Loucy (cell line): ENCODE results near the gene CNTNAP2.

ENCODE experiments used
- EZH2phosphoT487 ChIP-seq: fragments of 200-600 bp; IDR thresholded peaks from 2 replicates; pipeline ENCODE4 v1.6.1; 2018; ENCODE audit warnings: antibody characterized with exemption, mild to moderate bottlenecking, moderate library complexity, borderline replicate concordance
- TF ChIP-seq, protein P1 (sequence below): fragments of 200-600 bp; sonication (generic); conservative IDR thresholded peaks from 2 replicates; pipeline ENCODE4 v1.5.1; 2014; ENCODE audit warnings: mild to moderate bottlenecking, antibody characterized with exemption, low read length

- no peak for TF ChIP-seq EZH2phosphoT487
- TF ChIP-seq, protein P1, sequence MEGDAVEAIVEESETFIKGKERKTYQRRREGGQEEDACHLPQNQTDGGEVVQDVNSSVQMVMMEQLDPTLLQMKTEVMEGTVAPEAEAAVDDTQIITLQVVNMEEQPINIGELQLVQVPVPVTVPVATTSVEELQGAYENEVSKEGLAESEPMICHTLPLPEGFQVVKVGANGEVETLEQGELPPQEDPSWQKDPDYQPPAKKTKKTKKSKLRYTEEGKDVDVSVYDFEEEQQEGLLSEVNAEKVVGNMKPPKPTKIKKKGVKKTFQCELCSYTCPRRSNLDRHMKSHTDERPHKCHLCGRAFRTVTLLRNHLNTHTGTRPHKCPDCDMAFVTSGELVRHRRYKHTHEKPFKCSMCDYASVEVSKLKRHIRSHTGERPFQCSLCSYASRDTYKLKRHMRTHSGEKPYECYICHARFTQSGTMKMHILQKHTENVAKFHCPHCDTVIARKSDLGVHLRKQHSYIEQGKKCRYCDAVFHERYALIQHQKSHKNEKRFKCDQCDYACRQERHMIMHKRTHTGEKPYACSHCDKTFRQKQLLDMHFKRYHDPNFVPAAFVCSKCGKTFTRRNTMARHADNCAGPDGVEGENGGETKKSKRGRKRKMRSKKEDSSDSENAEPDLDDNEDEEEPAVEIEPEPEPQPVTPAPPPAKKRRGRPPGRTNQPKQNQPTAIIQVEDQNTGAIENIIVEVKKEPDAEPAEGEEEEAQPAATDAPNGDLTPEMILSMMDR: no peak
These were observed 1057.3 kb downstream of the CNTNAP2 start for GRCh38 chr7:147173883-147174282.
